ENCODE data around the gene STK39.

The STK39 gene

GRCh38 chr2:168006498-168006897, 240.9 kb downstream of the STK39 start:
- DNase-seq (ENCODE audit: low spot score): no peak

- no peak for DNase-seq (ENCODE audit: low spot score)
These were observed 241.8 kb downstream of the STK39 start for GRCh38 chr2:168005586-168005985.

- DNase-seq (ENCODE audit: low spot score): no peak
These were observed 243.5 kb downstream of the STK39 start for GRCh38 chr2:168003876-168004275.

GRCh38 chr2:168002021-168002553, 245.3 kb downstream of the STK39 start:
- DNase-seq (ENCODE audit: low spot score): peak; percentile 29

GRCh38 chr2:167992278-167992677, 255.1 kb downstream of the STK39 start:
- no peak for DNase-seq (ENCODE audit: low spot score)

- DNase-seq (ENCODE audit: low spot score): no peak
These were observed 257.3 kb downstream of the STK39 start for GRCh38 chr2:167990062-167990461.

GRCh38 chr2:167988296-167988695, 259.1 kb downstream of the STK39 start:
- no peak for DNase-seq (ENCODE audit: low spot score)

GRCh38 chr2:167987558-167987957, 259.8 kb downstream of the STK39 start:
- DNase-seq (ENCODE audit: low spot score): no peak

- no peak for DNase-seq (ENCODE audit: low spot score)
These were observed 260.4 kb downstream of the STK39 start for GRCh38 chr2:167987026-167987425.

- no peak for DNase-seq (ENCODE audit: low spot score)
These were observed 261.2 kb downstream of the STK39 start for GRCh38 chr2:167986223-167986622.

- DNase-seq (ENCODE audit: low spot score): no peak
These were observed 265.4 kb downstream of the STK39 start for GRCh38 chr2:167981945-167982344.

- DNase-seq (ENCODE audit: low spot score): no peak
These were observed 267.0 kb downstream of the STK39 start for GRCh38 chr2:167980439-167980838.

GRCh38 chr2:167972746-167973145, 274.6 kb downstream of the STK39 start:
- no peak for DNase-seq (ENCODE audit: low spot score)

GRCh38 chr2:167972020-167972419, 275.4 kb downstream of the STK39 start:
- no peak for DNase-seq (ENCODE audit: low spot score)

GRCh38 chr2:167966937-167967913, 280.2 kb downstream of the STK39 start:
- DNase-seq (ENCODE audit: low spot score): no peak

GRCh38 chr2:167965907-167966761, 281.3 kb downstream of the STK39 start:
- DNase-seq (ENCODE audit: low spot score): no peak

- peak; percentile 11 for DNase-seq (ENCODE audit: low spot score)
These were observed 282.6 kb downstream of the STK39 start for GRCh38 chr2:167964650-167965413.

GRCh38 chr2:167963899-167964649, 283.3 kb downstream of the STK39 start:
- no peak for DNase-seq (ENCODE audit: low spot score)

- peak; percentile 27 for DNase-seq (ENCODE audit: low spot score)
These were observed 284.8 kb downstream of the STK39 start for GRCh38 chr2:167962436-167963226.
